K562 (cell line): Measurements from ENCODE around the gene PEDS1. TPM values are rescaled to one million over a fixed set of nuclear protein-coding genes. Genes with fewer than 3 reads are reported as not detected.

Experiments
- ARHGAP35 ChIP-seq: fragments of 450-650 bp; IDR thresholded peaks from 2 replicates; pipeline ENCODE4 v1.6.1; 2018; ENCODE audit not compliant: partially characterized antibody
- CEBPB ChIP-seq: fragments of 450-650 bp; IDR thresholded peaks from 2 replicates; pipeline ENCODE4 v1.6.1; 2016; ENCODE audit warnings: missing genetic modification characterization, missing compliant biosample characterization
- DACH1 ChIP-seq: fragments of 450-650 bp; IDR thresholded peaks from 2 replicates; pipeline ENCODE4 v1.6.1; 2018; ENCODE audit not compliant: partially characterized antibody
- ETV1 ChIP-seq: fragments of 450-650 bp; conservative IDR thresholded peaks from 2 replicates; pipeline ENCODE4 v1.6.1; 2016; ENCODE audit warnings: missing genetic modification characterization, control low read depth, low read depth, missing compliant biosample characterization
- FOXJ3 ChIP-seq: sonication (generic); formaldehyde crosslinking; IDR thresholded peaks from 2 replicates; pipeline ENCODE4 v1.4.0; 2020; ENCODE audit warnings: mild to moderate bottlenecking, missing genetic modification reagents
- GABPA ChIP-seq: fragments of 200-800 bp; sonication (Bioruptor generic); conservative IDR thresholded peaks from 2 replicates; pipeline ENCODE4 v1.6.1; 2016; ENCODE audit warnings: low read depth, missing genetic modification characterization, missing compliant biosample characterization
- HDAC8 ChIP-seq: fragments of 450-650 bp; IDR thresholded peaks from 2 replicates; pipeline ENCODE4 v1.6.1; 2016; ENCODE audit warnings: mild to moderate bottlenecking, missing genetic modification characterization, moderate library complexity, missing compliant biosample characterization
- MEIS2 ChIP-seq: fragments of 450-650 bp; IDR thresholded peaks from 2 replicates; pipeline ENCODE4 v1.6.1; 2014; ENCODE audit warnings: mild to moderate bottlenecking; ENCODE audit not compliant: partially characterized antibody
- PCBP2 ChIP-seq: fragments of 200-400 bp; formaldehyde crosslinking; IDR thresholded peaks from 2 replicates; pipeline ENCODE4 v1.6.1; 2018; ENCODE audit warnings: low read length, low read depth, mild to moderate bottlenecking, moderate library complexity; ENCODE audit not compliant: poor library complexity, severe bottlenecking
- TSC22D4 ChIP-seq: fragments of 450-650 bp; IDR thresholded peaks from 2 replicates; pipeline ENCODE4 v1.6.1; 2016; ENCODE audit warnings: missing genetic modification characterization, missing biosample characterization, control low read depth
- XRCC4 ChIP-seq: IDR thresholded peaks from one replicate; pipeline ENCODE4 v1.6.1; 2011; ENCODE audit not compliant: insufficient read depth, insufficient read length; ENCODE audit errors: extremely low read depth
- ZNF263 ChIP-seq: sonication (generic); formaldehyde crosslinking; IDR thresholded peaks from 2 replicates; pipeline ENCODE4 v1.8.0; 2022; ENCODE audit warnings: mild to moderate bottlenecking, missing genetic modification reagents, borderline replicate concordance
- polyA plus RNA-seq, 8 experiments: library from polyadenylated mRNA; depleted of rRNA in 4 of 8; stranded (reverse) in 5 of 8; unstranded in 3 of 8; fragments of >200 nt; fragmentation: Nextera tagmentation in 2 of 8; fragmentation: Illumina TruSeq in 1 of 8; extraction: Ambion mirVana in 2 of 8; extraction: Trizol in 1 of 8; gene quantifications; 2 replicates each; pipeline versions ENCODE4 v1.2.1 to v1.2.3, GENCODE V29; 2011 to 2014; ENCODE audit warnings: inconsistent platforms in 1 of 8, missing spikeins in 1 of 8
- total RNA-seq, 7 experiments: library from RNA; depleted of rRNA in 6 of 7; stranded (reverse); fragments of >200 nt in 6 of 7; fragmentation: Illumina TruSeq in 2 of 7; extraction: Trizol in 2 of 7; gene quantifications; 2 replicates each; pipeline versions ENCODE4 v1.2.1 to v1.2.3, GENCODE V29; 2011 to 2021; ENCODE audit warnings: low replicate concordance in 1 of 7
- TF ChIP-seq, protein P1 (sequence below): fragments of 250-450 bp; sonication (Bioruptor Pico); IDR thresholded peaks from 2 replicates; pipeline ENCODE4 v1.4.0; 2020; ENCODE audit warnings: borderline replicate concordance
- TF ChIP-seq, protein P2 (sequence below): fragments of 450-650 bp; IDR thresholded peaks from 2 replicates; pipeline ENCODE4 v1.7.1; 2018; ENCODE audit warnings: mild to moderate bottlenecking, low read depth; ENCODE audit not compliant: partially characterized antibody
- TF ChIP-seq, protein P3 (sequence below): sonication (generic); formaldehyde crosslinking; IDR thresholded peaks from 2 replicates; pipeline ENCODE4 v1.8.0; 2022; ENCODE audit warnings: mild to moderate bottlenecking, missing genetic modification reagents
- TF ChIP-seq, protein P4 (sequence below): fragments of 200-800 bp; sonication (Bioruptor generic); IDR thresholded peaks from 2 replicates; pipeline ENCODE4 v1.6.1; 2016; ENCODE audit warnings: missing genetic modification characterization, missing compliant biosample characterization

Gene PEDS1
- total and polyA plus RNA-seq, 9 of the 15 experiments (the other 6 are each of a cell fraction or from before 2014, with no cell fraction given), result 2.9 to 38.5 (median 24.2) TPM

DNA sequence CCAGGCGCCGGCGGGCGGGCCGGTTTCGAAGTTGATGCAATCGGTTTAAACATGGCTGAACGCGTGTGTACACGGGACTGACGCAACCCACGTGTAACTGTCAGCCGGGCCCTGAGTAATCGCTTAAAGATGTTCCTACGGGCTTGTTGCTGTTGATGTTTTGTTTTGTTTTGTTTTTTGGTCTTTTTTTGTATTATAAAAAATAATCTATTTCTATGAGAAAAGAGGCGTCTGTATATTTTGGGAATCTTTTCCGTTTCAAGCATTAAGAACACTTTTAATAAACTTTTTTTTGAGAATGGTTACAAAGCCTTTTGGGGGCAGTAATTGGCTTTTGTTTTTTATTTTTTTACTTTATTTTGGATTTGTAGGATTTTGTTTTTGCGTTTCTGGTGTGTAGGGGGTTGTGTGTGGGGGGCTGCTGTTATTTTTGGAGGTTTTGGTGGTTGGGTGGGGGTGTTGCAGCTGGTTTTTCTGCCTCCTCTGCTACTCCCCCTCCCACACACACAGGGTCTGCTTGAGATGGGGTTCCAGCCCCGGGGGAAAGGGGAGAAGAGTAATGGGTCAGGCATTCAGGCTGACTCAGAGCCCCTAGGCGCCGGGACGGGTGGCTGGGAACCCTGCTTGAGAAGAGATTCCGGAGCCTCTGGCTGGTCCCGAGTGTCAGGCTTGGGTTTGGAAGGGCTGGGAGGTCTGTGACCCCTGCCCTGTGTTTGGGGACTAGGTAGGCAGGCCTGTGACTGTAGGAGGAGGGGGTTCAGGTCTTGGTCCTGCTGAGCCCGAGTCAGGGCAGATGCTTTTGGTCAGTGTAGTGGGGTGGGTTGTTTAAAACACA lies 39.1 kb upstream of the PEDS1 start (continued):
- TF ChIP-seq XRCC4 (no peak), CEBPB (no peak), TSC22D4 (tag) (no peak), ARHGAP35 (no peak), ZNF263 (CRISPR knock-in tag) (no peak), FOXJ3 (CRISPR knock-in tag) (no peak), DACH1 (peak; percentile 57), PCBP2 (no peak), ETV1 (tag) (no peak), GABPA (tag) (peak; percentile 25; the same call in 1 of the 2 replicates), HDAC8 (tag) (no peak), MEIS2 (peak; percentile 90)
- TF ChIP-seq, protein P1, sequence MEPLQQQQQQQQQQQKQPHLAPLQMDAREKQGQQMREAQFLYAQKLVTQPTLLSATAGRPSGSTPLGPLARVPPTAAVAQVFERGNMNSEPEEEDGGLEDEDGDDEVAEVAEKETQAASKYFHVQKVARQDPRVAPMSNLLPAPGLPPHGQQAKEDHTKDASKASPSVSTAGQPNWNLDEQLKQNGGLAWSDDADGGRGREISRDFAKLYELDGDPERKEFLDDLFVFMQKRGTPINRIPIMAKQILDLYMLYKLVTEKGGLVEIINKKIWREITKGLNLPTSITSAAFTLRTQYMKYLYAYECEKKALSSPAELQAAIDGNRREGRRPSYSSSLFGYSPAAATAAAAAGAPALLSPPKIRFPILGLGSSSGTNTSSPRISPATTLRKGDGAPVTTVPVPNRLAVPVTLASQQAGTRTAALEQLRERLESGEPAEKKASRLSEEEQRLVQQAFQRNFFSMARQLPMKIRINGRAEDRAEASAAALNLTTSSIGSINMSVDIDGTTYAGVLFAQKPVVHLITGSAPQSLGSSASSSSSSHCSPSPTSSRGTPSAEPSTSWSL (CRISPR knock-in tag), result no peak
- TF ChIP-seq, protein P2, sequence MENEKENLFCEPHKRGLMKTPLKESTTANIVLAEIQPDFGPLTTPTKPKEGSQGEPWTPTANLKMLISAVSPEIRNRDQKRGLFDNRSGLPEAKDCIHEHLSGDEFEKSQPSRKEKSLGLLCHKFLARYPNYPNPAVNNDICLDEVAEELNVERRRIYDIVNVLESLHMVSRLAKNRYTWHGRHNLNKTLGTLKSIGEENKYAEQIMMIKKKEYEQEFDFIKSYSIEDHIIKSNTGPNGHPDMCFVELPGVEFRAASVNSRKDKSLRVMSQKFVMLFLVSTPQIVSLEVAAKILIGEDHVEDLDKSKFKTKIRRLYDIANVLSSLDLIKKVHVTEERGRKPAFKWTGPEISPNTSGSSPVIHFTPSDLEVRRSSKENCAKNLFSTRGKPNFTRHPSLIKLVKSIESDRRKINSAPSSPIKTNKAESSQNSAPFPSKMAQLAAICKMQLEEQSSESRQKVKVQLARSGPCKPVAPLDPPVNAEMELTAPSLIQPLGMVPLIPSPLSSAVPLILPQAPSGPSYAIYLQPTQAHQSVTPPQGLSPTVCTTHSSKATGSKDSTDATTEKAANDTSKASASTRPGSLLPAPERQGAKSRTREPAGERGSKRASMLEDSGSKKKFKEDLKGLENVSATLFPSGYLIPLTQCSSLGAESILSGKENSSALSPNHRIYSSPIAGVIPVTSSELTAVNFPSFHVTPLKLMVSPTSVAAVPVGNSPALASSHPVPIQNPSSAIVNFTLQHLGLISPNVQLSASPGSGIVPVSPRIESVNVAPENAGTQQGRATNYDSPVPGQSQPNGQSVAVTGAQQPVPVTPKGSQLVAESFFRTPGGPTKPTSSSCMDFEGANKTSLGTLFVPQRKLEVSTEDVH, result peak; percentile 69
- TF ChIP-seq, protein P3, sequence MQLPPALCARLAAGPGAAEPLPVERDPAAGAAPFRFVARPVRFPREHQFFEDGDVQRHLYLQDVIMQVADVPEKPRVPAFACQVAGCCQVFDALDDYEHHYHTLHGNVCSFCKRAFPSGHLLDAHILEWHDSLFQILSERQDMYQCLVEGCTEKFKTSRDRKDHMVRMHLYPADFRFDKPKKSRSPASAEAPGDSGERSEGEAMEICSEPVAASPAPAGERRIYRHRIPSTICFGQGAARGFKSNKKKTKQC (CRISPR knock-in tag), result no peak
- TF ChIP-seq, protein P4, sequence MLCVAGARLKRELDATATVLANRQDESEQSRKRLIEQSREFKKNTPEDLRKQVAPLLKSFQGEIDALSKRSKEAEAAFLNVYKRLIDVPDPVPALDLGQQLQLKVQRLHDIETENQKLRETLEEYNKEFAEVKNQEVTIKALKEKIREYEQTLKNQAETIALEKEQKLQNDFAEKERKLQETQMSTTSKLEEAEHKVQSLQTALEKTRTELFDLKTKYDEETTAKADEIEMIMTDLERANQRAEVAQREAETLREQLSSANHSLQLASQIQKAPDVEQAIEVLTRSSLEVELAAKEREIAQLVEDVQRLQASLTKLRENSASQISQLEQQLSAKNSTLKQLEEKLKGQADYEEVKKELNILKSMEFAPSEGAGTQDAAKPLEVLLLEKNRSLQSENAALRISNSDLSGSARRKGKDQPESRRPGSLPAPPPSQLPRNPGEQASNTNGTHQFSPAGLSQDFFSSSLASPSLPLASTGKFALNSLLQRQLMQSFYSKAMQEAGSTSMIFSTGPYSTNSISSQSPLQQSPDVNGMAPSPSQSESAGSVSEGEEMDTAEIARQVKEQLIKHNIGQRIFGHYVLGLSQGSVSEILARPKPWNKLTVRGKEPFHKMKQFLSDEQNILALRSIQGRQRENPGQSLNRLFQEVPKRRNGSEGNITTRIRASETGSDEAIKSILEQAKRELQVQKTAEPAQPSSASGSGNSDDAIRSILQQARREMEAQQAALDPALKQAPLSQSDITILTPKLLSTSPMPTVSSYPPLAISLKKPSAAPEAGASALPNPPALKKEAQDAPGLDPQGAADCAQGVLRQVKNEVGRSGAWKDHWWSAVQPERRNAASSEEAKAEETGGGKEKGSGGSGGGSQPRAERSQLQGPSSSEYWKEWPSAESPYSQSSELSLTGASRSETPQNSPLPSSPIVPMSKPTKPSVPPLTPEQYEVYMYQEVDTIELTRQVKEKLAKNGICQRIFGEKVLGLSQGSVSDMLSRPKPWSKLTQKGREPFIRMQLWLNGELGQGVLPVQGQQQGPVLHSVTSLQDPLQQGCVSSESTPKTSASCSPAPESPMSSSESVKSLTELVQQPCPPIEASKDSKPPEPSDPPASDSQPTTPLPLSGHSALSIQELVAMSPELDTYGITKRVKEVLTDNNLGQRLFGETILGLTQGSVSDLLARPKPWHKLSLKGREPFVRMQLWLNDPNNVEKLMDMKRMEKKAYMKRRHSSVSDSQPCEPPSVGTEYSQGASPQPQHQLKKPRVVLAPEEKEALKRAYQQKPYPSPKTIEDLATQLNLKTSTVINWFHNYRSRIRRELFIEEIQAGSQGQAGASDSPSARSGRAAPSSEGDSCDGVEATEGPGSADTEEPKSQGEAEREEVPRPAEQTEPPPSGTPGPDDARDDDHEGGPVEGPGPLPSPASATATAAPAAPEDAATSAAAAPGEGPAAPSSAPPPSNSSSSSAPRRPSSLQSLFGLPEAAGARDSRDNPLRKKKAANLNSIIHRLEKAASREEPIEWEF (CRISPR knock-in tag), result no peak
